Smooth muscle cell (in vitro differentiated cells): Measurements from ENCODE around the gene WDR13. TPM values are rescaled to one million over a fixed set of nuclear protein-coding genes. Genes with fewer than 3 reads are reported as not detected.
"Not testable (repeated sequence)": the region's sequence is repeated elsewhere in the genome, so short reads cannot be mapped to it uniquely, and the experiment has no call there.

Source experiments
- DNase-seq: peaks from one replicate; lab custom pipeline; 2025; ENCODE audit not compliant: unreplicated experiment; lab: John Stamatoyannopoulos, UW
- H2AFZ ChIP-seq: fragments of 200-600 bp; sonication (generic); 2 replicates; pipeline ENCODE4 v1.6.0; 2016; ENCODE audit warnings: antibody characterized with exemption, low read depth, mild to moderate bottlenecking
- H3F3A ChIP-seq: fragments of 200-600 bp; sonication (generic); 2 replicates; pipeline ENCODE4 v1.6.0; 2017; ENCODE audit warnings: antibody characterized with exemption, low read depth
- H3K27ac ChIP-seq: fragments of 200-600 bp; sonication (generic); 2 replicates; pipeline ENCODE4 v1.5.1; 2016; ENCODE audit warnings: low read depth, mild to moderate bottlenecking
- H3K27me3 ChIP-seq: fragments of 200-600 bp; sonication (generic); 2 replicates; pipeline ENCODE4 v1.6.1; 2016; ENCODE audit warnings: low read depth, mild to moderate bottlenecking
- H3K36me3 ChIP-seq: fragments of 200-600 bp; sonication (generic); 2 replicates; pipeline ENCODE4 v1.5.1; 2016; ENCODE audit warnings: low read depth
- H3K4me1 ChIP-seq: fragments of 200-600 bp; sonication (generic); 2 replicates; pipeline ENCODE4 v1.5.1; 2016; ENCODE audit warnings: low read depth
- H3K4me2 ChIP-seq: fragments of 200-600 bp; sonication (generic); 2 replicates; pipeline ENCODE4 v1.6.0; 2016; ENCODE audit warnings: mild to moderate bottlenecking
- H3K4me3 ChIP-seq: fragments of 200-600 bp; sonication (generic); 2 replicates; pipeline ENCODE4 v1.5.1; 2016; ENCODE audit warnings: mild to moderate bottlenecking
- H3K79me2 ChIP-seq: fragments of 200-600 bp; sonication (generic); 2 replicates; pipeline ENCODE4 v1.6.0; 2016; ENCODE audit warnings: low read depth, mild to moderate bottlenecking
- H3K9ac ChIP-seq: fragments of 200-600 bp; sonication (generic); 2 replicates; pipeline ENCODE4 v1.6.0; 2016; ENCODE audit warnings: low read depth
- H3K9me3 ChIP-seq: fragments of 200-600 bp; sonication (generic); replicated peaks from 2 replicates; pipeline ENCODE4 v1.5.1; 2016; ENCODE audit warnings: low read depth
- H4K20me1 ChIP-seq: fragments of 200-600 bp; sonication (generic); 2 replicates; pipeline ENCODE4 v1.6.0; 2016; ENCODE audit warnings: low read depth
- WGBS: methylation state at CpG from one replicate; pipeline ENCODE4 v1.1.7; 2016; ENCODE audit warnings: low lambda C conversion rate; 5-methylcytosine and 5-hydroxymethylcytosine counted together
- polyA plus RNA-seq: library from polyadenylated mRNA; unstranded; fragments of >200 nt; fragmentation: Nextera tagmentation; extraction: Ambion mirVana; gene quantifications from 2 replicates; pipeline ENCODE4 v1.2.1, GENCODE V29; 2016
- total RNA-seq: library from RNA; depleted of rRNA; stranded (reverse); fragments of >200 nt; gene quantifications from 2 replicates; pipeline ENCODE4 v1.2.3, GENCODE V29; 2014
- TF ChIP-seq, protein P1 (sequence below): fragments of 200-600 bp; sonication (generic); IDR thresholded peaks from 2 replicates; pipeline ENCODE4 v1.5.1; 2017; ENCODE audit warnings: borderline replicate concordance, mild to moderate bottlenecking, antibody characterized with exemption; ENCODE audit not compliant: insufficient read depth, poor library complexity, severe bottlenecking

The WDR13 gene
- 46.9 and 55.3 TPM in 2 replicates for total RNA-seq
- 113 and 133 TPM in 2 replicates for polyA plus RNA-seq

DNA sequence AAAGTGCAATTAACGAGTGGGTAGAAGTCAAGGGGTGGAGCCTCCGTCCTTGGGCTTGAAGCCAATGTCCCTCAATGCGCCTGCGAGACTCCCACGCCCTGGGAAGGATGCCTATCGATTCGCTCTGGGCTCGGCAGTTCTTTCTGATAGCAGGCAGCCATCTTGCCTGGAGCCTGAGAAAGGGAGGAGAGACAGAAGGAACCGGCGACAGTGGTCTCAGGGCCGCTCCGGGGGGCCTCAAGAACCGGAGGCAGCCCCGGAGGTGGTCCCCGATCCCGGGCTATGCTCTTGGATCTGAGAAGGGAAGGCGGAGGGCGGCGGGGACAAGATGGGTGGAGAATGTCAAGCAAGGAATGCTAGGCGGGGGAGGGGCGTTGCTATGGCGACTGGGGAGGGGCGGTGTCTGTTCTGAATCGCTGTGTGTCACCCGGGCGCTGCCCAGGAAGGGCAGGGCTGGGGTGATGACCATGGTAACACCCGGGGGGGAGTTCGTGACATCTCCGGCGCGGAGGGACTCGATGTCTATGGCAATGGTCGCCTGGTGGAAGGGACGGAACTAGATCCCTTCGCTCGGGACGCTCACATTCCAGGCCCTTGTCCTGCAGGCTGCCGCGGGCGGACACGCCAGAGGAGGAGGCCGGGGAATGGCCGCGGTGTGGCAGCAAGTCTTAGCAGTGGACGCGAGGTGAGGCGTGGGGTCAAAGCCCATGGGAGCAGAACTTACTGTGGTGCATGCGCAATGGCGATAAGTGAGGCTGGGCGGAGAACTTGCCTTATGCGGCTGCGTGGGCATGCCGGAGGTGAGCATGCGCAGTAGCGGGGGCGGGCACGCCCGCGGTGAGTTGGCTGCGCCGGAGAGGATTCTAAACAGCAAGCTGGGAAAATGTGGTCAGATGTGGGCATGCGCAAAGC, at the start of gene WDR13:
Gene WDR13, plus strand, starts transcription at position 140 of the 912 bp plus-strand sequence. Its CDS starts 505 bp downstream, at position 645.
- peak within 1 kb of the TSS; percentile 97 for H3K27ac ChIP-seq
- DNase-seq, result peak; percentile 70
- 37% methylated on average over 58 of the region's 62 CpGs for WGBS
- no peaks in the 10 kb centered on the region for H3K4me1 ChIP-seq
- H2AFZ ChIP-seq, result no peak within 1 kb of the TSS
- H4K20me1 ChIP-seq, result no peaks in the 10 kb centered on the region
- no peaks in the 10 kb centered on the region for H3F3A ChIP-seq
- H3K79me2 ChIP-seq, result no peaks in the 10 kb centered on the region
- peak within 1 kb of the TSS; percentile 86 for H3K4me2 ChIP-seq
- H3K27me3 ChIP-seq, result no peaks in the 10 kb centered on the region
- TF ChIP-seq, protein P1, sequence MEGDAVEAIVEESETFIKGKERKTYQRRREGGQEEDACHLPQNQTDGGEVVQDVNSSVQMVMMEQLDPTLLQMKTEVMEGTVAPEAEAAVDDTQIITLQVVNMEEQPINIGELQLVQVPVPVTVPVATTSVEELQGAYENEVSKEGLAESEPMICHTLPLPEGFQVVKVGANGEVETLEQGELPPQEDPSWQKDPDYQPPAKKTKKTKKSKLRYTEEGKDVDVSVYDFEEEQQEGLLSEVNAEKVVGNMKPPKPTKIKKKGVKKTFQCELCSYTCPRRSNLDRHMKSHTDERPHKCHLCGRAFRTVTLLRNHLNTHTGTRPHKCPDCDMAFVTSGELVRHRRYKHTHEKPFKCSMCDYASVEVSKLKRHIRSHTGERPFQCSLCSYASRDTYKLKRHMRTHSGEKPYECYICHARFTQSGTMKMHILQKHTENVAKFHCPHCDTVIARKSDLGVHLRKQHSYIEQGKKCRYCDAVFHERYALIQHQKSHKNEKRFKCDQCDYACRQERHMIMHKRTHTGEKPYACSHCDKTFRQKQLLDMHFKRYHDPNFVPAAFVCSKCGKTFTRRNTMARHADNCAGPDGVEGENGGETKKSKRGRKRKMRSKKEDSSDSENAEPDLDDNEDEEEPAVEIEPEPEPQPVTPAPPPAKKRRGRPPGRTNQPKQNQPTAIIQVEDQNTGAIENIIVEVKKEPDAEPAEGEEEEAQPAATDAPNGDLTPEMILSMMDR, result no peak
- H3K9me3 ChIP-seq, result no peaks in the 10 kb centered on the region
- H3K4me3 ChIP-seq, result peak within 1 kb of the TSS; percentile 67
- H3K9ac ChIP-seq, result peak within 1 kb of the TSS; percentile 98
- H3K36me3 ChIP-seq, result no peaks in the 10 kb centered on the region

DNA sequence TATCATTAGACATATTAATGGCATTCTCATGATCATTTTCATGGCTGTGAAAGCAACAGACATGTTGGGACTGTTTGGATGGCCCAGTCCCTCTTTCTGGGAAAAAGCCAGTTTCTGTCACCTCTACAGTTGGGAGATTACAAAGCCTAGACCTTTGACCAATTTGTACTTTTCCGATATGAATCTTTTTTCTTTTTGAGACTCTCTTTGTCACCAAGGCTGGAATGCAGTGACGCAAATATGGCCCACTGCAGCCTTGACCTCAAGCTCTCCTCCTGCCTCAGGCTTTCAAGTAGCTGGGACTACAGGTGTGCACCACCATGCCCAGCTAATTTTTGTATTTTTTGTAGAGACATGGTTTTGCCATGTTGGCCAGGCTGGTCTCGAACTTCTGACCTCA, 48.4 kb upstream of the WDR13 start:
- 88% methylated on average over 3 of the region's 3 CpGs for WGBS
- no peak overlapping the region for H3K27ac ChIP-seq
- H3K36me3 ChIP-seq, result no peaks in the 10 kb centered on the region
- no peak overlapping the region for H3K4me3 ChIP-seq
- no peaks in the 10 kb centered on the region for H3K9me3 ChIP-seq
- no peaks in the 10 kb centered on the region for H3K79me2 ChIP-seq
- H3K4me2 ChIP-seq, result no peak overlapping the region
- H3K27me3 ChIP-seq, result no peaks in the 10 kb centered on the region
- no peak overlapping the region for H3K9ac ChIP-seq
- TF ChIP-seq, protein P1, result no peak
- DNase-seq, result no peak
- H3F3A ChIP-seq, result no peaks in the 10 kb centered on the region
- no peaks in the 10 kb centered on the region for H3K4me1 ChIP-seq
- no peak overlapping the region for H2AFZ ChIP-seq
- no peaks in the 10 kb centered on the region for H4K20me1 ChIP-seq

DNA sequence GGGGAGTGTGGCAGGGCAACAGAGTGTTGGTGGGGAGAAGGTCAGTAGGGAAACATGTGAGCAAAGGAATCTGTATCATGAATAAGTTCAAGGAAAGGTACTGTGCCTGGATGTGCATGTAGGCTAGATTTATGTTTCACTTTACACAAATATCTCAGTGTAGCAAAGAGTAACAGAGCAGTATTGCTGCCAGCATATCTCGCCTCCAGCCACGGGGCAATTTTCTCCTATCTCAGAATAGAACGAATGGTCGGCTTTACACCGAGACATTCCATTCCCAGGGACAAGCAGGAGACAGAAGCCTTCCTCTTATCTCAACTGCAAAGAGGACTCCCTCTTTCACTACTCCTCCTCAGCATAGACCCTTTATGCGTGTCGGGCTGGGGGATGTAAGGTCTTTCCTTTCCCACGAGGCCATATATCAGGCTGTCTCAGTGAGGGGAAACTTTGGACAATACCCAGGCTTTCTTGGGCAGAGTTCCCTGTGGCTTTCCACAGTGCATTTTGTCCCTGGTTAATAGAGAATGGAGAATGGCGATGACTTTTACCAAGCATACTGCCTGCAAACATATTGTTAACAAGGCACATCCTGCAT, 41.5 kb upstream of the WDR13 start:
- WGBS, result 64% methylated on average over 9 of the region's 9 CpGs
- H3K36me3 ChIP-seq, H3K9ac ChIP-seq, H3K4me2 ChIP-seq, H3K27me3 ChIP-seq, H3K4me1 ChIP-seq, DNase-seq, H4K20me1 ChIP-seq, H3F3A ChIP-seq, H3K27ac ChIP-seq, H2AFZ ChIP-seq, H3K9me3 ChIP-seq, H3K4me3 ChIP-seq, H3K79me2 ChIP-seq: not testable (repeated sequence)

DNA sequence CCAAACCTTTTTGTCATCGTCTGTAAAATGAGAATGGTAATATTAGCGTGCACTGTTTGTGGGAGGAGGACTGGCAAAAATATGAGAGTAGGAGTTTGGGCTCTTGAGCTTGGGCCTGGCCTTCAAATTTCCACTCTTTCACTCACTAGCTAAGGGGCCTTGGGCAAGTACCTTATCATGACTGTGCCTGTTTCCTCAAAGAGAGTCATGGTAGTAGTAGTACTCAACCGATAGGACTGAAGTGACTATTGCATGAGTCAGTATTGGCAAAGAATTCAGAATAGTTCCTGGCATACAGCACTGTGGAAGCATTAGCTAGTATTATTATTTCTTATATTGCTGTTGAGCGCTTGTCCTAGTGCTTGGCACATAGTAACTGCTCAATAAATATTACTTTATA, 39.0 kb upstream of the WDR13 start:
- Histone ChIP-seq H3K9ac (no peak overlapping the region), H3K9me3 (no peaks in the 10 kb centered on the region), H3K4me1 (no peaks in the 10 kb centered on the region), H3K27ac (peak overlapping the region; percentile 44), H3K36me3 (no peaks in the 10 kb centered on the region), H3F3A (no peaks in the 10 kb centered on the region), H3K79me2 (no peaks in the 10 kb centered on the region), H3K4me3 (no peak overlapping the region), H3K27me3 (no peaks in the 10 kb centered on the region), H3K4me2 (no peak overlapping the region), H2AFZ (no peak overlapping the region), H4K20me1 (no peaks in the 10 kb centered on the region)
- DNase-seq, result no peak
- WGBS, result 70% methylated on average over 4 of the region's 4 CpGs
- TF ChIP-seq, protein P1, result no peak
